ENCODE data around the gene HCFC2.
"Not testable (repeated sequence)": the region's sequence is repeated elsewhere in the genome, so short reads cannot be mapped to it uniquely, and the experiment has no call there.

Gene HCFC2

GRCh38 chr12:104058802-104059201 is 5.5 kb upstream of the HCFC2 start:
- DNase-seq, result no peak

GRCh38 chr12:104059963-104060362 is 4.4 kb upstream of the HCFC2 start:
- no peak for DNase-seq

DNA sequence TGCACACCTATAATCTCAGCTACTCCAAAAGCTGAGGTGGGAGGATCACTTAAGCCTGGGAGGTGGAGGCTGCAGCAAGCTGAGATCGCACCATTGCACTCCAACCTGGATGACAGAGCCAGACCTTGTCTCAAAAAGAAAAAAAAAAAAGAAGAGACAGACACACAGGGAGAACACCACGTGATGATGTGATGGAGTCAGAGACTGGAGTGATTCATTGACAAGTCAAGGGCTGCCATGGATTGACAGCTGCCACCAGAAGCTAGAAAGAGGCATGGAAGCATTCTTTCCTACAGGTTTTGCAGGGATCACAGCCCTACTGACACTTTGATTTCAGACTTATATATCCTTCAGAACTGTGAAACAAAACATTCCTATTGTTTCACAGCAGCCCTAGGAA is 3.5 kb upstream of the HCFC2 start:
- no peak for DNase-seq

GRCh38 chr12:104063712-104064030 is 660 bp upstream of the HCFC2 start:
- DNase-seq, result no peak

DNA sequence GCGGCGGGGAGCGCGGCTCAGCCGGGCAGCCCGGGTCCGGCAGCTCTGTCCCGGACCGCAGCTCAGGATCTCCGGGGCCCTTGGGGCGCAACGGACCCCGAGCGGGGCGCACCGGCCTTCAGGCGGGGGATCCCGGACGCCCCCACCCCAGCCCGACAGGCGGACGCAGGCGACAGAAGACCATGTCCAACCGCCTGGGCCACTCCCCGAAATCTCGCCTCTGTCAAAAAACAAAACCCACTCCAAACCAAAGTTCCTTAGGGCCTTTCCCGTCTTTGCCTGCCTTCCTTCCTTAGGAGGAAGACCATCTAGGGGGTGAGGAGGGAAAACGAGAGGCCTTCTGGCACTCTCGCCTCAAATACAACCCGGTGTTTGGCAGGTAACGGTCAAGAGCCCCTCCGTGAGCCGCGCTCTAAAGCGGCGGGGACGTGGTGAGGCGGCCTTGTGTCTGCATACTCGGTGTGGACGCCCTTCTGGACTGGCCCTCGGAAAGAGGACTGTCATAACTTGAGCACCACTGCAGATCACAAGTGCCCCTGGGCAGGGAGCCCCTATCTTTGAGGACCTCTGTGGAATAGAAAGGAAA is 604 bp downstream of the HCFC2 start:
- no peak for DNase-seq

GRCh38 chr12:104072099-104072498 is 7.8 kb downstream of the HCFC2 start:
- no peak for DNase-seq

- no peak for DNase-seq
Observed at GRCh38 chr12:104073699-104074098, 9.4 kb downstream of the HCFC2 start.

DNA sequence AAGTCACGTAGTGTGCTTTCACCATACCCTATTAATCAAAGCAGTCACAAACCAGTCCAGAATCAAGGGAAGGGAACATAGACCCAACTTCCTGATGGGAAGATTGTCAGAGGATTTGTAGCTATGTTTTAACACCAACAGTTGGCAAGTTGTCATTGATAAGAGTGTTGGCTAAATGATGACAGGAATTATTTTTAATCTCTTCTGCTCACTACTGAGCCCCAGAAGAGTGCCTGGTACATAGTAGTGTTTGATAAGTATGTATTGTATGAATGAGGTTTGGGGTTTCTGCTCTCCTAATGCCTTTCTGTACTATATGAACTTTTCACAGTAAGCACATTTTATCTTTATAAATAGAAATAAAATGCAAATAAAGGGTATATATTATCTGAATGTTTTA is 14.7 kb downstream of the HCFC2 start:
- no peak for DNase-seq

DNA sequence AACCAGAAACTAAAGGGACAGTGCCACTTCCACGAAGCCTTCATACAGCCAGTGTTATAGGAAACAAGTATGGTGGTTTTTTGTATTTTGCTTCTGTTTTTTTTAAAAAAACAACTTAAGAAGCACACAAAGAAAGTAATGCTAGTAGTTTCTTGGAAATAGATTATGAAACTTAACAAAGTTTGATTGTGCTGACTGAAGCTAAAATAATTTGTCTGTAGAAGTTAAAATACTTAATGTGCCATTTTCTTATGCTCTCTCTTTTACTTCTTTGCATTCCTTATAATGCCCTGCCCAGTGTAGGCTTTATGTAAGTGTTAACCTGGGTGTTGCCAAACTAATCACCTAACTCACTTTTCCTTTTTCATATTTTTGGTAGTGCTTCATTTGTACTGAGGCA is 16.4 kb downstream of the HCFC2 start:
- DNase-seq, result no peak

GRCh38 chr12:104083769-104084475 is 19.6 kb downstream of the HCFC2 start:
- DNase-seq, result no peak

- DNase-seq, result no peak
Observed at GRCh38 chr12:104090685-104091084, 26.4 kb downstream of the HCFC2 start.

DNA sequence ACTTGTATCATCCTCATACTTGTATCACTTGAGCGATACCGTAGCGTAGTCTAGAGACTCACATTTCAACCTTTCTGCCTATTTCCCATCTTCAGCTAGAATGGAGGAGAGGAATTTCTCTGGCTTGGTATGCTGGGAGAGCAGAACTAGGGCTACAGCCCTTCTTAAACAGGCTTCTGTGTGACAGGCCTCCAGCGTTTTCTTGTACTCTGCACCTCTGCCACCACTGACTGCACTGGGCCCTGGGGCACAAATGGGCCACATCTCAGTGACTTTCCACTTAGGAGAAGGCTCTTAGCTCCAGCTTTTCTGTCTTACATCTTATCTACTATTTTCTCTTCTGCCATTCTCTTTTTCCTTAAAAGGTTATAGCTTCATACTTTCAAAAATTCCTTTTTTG is 26.8 kb downstream of the HCFC2 start:
- no peak for DNase-seq

GRCh38 chr12:104094284-104094683 is 30.0 kb downstream of the HCFC2 start:
- no peak for DNase-seq

- DNase-seq, result no peak
Observed at GRCh38 chr12:104095289-104095688, 31.0 kb downstream of the HCFC2 start.

DNA sequence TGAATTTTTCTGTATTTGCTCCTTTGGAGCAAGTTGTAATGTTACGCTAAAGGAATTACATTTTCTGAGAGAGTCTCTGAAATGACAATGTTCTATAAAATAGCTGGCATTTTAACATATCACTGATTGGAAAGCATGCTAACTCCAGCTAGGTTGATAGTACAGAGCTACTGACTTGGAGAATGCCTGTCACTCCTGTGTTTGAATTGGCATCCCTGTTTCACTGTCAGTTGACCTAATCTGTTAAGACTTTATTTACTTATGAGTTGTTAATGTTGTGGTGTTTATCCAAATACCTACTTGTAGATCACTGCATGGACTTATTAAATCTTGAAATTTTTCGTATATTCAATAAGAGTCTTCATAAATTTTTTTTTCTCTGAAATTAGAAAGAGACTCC is 33.6 kb downstream of the HCFC2 start:
- DNase-seq, result no peak

- no peak for DNase-seq
Observed at GRCh38 chr12:104105461-104105860, 41.1 kb downstream of the HCFC2 start.

DNA sequence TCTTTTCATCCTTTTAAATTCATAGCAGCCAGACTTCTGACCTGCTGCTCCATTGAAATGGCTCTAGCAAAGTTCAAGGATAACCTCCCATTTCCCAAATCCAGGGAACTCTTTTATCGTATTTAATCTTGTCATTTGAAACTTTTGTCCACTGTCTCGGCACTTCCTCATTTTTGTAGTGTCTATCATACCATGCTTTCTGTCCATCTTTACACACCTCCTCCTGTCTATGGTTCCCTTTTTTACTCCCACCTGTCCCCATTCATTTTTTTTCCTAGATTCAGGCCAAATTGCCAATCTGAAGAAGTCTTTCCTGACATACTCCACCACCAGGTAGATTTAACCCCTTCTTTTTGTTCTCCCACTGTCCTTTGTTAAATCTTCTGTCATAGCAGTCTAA is 42.6 kb downstream of the HCFC2 start:
- DNase-seq, result no peak

DNA sequence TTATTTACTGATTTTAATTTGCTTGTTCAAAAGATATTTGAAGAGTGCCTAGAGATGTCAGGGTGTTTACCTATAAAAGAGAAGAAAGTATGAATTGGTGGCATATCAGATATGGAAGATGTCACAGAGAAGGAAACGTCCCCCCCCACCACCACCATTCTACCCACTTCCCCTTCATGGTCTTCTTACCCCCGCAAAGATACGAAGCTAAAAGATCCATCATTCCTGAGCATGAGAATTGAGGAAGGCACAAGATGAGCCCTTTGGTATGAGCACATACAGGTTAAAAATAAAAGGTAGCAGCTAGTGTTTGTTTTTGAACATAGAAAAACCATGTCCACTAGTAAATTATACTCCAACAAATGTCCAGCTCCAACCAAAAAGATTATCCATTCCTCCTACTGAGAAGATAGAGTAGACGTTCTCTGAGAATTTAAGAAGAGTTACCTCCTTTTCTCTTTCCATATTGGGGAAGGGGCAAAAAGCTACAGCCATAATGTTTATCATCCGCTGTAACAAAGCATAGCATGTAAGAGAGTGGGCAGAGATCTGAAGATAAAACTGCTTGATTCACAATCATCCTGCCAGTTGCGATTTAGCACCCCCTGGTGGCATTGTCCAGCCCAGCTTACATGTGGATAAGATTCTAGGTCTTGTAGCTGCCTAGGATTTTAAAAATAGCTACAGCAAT is 44.6 kb downstream of the HCFC2 start:
- DNase-seq, result peak; percentile 89

GRCh38 chr12:104109446-104110271 is 45.3 kb downstream of the HCFC2 start:
- no peak for DNase-seq

DNA sequence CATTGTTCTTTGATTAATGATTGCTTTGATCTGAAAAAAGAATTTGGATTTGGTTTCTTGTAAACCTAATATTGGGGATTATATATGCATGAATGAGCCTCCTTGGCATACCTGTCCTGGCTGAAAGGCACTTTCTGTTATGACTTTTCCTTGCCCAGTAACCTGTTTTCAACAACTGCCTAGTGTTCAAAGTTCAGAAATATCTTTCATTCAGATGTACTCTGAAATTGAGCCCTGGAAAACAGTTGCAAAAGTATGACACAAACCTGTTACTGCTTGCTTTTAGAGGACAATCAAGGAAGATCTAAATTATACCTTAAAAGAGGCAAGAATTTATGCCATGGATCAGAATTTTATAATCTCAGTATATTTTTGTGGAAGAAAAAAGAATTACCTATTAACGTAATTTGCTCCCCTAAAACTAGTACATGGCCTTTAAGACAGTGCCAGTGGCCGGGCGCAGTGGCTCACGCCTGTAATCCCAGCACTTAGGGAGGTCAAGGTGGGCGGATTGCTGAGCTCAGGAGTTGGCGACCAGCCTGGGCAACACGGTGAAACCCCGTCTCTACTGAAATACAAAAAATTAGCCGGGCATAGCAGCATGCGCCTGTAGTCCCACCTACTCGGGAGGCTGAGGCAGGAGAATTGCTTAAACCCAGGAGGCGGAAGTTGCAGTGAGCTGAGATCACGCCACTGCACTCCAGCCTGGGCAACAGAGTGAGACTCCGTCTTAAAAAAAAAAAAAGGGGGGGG is 50.7 kb downstream of the HCFC2 start:
- DNase-seq, result not testable (repeated sequence)

DNA sequence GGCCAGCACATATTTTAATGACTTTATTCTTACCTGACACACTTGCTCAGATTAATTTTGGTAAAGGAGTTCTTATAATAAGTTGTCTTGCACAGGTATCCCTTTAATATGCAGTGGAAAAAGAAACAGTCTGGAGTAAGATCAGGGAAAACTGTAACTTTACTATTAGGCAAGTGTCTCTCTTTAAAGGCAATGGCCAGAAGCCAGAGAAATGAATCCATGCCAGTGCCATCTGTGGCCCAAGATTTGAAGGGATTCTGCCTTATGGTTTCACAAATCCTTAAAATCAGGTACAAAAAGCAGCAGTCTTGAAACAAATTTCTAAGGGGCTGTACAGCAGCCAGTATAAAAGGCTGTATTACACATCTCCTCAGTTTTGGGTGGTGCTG is 51.2 kb downstream of the HCFC2 start:
- no peak for DNase-seq

DNA sequence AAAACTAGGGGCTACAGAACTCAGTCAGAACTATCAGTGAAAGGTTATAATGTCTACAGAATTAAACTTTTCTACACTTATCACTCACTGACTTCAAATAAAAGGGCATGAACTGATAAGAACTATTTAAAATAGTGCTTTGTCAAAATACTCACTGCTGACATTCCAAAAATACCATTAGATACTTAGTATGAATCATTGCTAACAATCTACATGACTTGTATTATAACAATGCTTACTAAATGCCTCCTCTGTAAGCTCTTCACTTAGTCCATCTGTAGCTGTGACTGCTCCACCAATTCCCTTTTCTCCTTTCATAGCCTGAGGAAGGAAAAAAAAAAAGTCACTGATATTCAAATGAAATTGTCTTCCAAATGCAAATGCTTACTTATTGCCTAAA is 56.7 kb downstream of the HCFC2 start:
- DNase-seq, result no peak

- DNase-seq, result no peak
Observed at GRCh38 chr12:104122298-104122697, 58.0 kb downstream of the HCFC2 start.
